HL-60 (cell line): ENCODE results near the gene COL2A1.

Experiments used
- GABPA ChIP-seq: IDR thresholded peaks from 2 replicates; pipeline ENCODE4 v1.6.1; 2012; ENCODE audit warnings: low read depth
- POLR2AphosphoS5 ChIP-seq: IDR thresholded peaks from 2 replicates; pipeline ENCODE4 v1.6.1; 2012; ENCODE audit warnings: low read depth
- SPI1 ChIP-seq: IDR thresholded peaks from 2 replicates; pipeline ENCODE4 v1.6.1; 2012; ENCODE audit warnings: low read depth, mild to moderate bottlenecking, borderline replicate concordance
- TF ChIP-seq, protein P1 (sequence below): IDR thresholded peaks from one replicate; pipeline ENCODE4 v1.5.1; 2011; ENCODE audit warnings: low read length, control low read depth, inconsistent platforms; ENCODE audit not compliant: insufficient read depth
- TF ChIP-seq, protein P2 (sequence below): IDR thresholded peaks from 2 replicates; pipeline ENCODE4 v1.6.1; 2012; ENCODE audit warnings: low read depth; ENCODE audit not compliant: insufficient replicate concordance

DNA sequence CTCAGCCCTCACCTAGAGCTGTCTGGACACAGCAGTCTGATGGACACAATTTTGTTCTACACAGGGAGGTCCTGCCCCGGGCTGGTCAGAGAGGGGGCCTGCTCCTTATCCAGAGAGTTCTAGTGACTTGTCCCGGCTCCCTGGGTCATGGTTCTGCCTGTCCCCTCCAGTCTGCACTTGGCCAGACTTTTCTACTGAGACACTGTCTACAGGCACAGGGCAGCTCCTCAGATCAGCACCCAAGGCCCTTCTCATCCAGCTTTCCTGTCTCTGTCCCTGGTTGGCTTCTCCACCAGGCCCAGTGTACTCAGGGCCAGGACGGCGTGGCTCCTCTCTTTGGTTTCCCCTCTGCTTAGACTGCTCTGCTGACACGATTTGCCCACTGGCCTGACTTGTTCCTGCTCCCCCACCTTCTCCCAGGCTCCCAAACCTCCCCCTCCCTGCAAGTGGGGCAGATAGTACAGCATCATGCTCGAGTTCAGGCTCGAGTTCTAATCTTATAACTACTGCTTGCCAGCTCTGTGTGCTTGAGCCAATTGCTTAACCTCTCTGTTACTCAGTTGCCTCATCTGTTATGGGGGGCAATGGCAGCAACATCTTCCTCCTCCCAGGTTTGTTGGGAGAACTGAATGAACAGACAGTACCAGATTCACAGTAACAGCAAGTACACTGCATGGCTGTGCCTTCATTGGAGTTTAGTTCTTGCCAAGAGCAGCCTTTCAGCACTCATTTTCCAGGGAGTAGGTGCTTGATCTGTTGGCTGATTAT, 22.0 kb upstream of the COL2A1 start:
- TF ChIP-seq, protein P1, sequence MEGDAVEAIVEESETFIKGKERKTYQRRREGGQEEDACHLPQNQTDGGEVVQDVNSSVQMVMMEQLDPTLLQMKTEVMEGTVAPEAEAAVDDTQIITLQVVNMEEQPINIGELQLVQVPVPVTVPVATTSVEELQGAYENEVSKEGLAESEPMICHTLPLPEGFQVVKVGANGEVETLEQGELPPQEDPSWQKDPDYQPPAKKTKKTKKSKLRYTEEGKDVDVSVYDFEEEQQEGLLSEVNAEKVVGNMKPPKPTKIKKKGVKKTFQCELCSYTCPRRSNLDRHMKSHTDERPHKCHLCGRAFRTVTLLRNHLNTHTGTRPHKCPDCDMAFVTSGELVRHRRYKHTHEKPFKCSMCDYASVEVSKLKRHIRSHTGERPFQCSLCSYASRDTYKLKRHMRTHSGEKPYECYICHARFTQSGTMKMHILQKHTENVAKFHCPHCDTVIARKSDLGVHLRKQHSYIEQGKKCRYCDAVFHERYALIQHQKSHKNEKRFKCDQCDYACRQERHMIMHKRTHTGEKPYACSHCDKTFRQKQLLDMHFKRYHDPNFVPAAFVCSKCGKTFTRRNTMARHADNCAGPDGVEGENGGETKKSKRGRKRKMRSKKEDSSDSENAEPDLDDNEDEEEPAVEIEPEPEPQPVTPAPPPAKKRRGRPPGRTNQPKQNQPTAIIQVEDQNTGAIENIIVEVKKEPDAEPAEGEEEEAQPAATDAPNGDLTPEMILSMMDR: no peak
- TF ChIP-seq POLR2AphosphoS5 (no peak), GABPA (no peak), SPI1 (no peak)
- TF ChIP-seq, protein P2, sequence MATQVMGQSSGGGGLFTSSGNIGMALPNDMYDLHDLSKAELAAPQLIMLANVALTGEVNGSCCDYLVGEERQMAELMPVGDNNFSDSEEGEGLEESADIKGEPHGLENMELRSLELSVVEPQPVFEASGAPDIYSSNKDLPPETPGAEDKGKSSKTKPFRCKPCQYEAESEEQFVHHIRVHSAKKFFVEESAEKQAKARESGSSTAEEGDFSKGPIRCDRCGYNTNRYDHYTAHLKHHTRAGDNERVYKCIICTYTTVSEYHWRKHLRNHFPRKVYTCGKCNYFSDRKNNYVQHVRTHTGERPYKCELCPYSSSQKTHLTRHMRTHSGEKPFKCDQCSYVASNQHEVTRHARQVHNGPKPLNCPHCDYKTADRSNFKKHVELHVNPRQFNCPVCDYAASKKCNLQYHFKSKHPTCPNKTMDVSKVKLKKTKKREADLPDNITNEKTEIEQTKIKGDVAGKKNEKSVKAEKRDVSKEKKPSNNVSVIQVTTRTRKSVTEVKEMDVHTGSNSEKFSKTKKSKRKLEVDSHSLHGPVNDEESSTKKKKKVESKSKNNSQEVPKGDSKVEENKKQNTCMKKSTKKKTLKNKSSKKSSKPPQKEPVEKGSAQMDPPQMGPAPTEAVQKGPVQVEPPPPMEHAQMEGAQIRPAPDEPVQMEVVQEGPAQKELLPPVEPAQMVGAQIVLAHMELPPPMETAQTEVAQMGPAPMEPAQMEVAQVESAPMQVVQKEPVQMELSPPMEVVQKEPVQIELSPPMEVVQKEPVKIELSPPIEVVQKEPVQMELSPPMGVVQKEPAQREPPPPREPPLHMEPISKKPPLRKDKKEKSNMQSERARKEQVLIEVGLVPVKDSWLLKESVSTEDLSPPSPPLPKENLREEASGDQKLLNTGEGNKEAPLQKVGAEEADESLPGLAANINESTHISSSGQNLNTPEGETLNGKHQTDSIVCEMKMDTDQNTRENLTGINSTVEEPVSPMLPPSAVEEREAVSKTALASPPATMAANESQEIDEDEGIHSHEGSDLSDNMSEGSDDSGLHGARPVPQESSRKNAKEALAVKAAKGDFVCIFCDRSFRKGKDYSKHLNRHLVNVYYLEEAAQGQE: no peak
